OCI-LY3 (cell line): ENCODE results near the gene MKLN1.

Experiments used
- H2AFZ ChIP-seq: fragments of 200-600, 300-600 bp; shearing (Covaris generic); 2 replicates; pipeline ENCODE4 v1.6.0; 2014; ENCODE audit warnings: antibody characterized with exemption, low read depth, low read length
- H3K27ac ChIP-seq: fragments of 200-600, 300-600 bp; sonication (generic); 2 replicates; pipeline ENCODE4 v1.5.1; 2014; ENCODE audit warnings: mild to moderate bottlenecking, low read length, moderate library complexity, mixed read lengths
- H3K27me3 ChIP-seq: fragments of 200-600, 300-600 bp; sonication (generic); 2 replicates; pipeline ENCODE4 v1.6.1; 2014; ENCODE audit warnings: low read depth, low read length, mixed read lengths
- H3K36me3 ChIP-seq: fragments of 200-600, 300-600 bp; sonication (generic); replicated peaks from 2 replicates; pipeline ENCODE3; 2014; ENCODE audit warnings: low read depth, low read length, mixed read lengths
- H3K4me1 ChIP-seq: fragments of 300-600, 200-600 bp; sonication (generic); 2 replicates; pipeline ENCODE4 v1.6.1; 2014; ENCODE audit warnings: low read length, mixed read lengths
- H3K4me2 ChIP-seq: fragments of 200-600, 300-600 bp; sonication (generic); 2 replicates; pipeline ENCODE4 v1.6.1; 2014; ENCODE audit warnings: low read length, mixed read lengths
- H3K4me3 ChIP-seq: fragments of 300-600, 200-600 bp; sonication (generic); 2 replicates; pipeline ENCODE4 v1.5.1; 2014; ENCODE audit warnings: antibody characterized with exemption, mild to moderate bottlenecking, low read length, moderate library complexity
- H3K79me2 ChIP-seq: fragments of 300-600, 200-600 bp; shearing (Covaris generic); 2 replicates; pipeline ENCODE4 v1.6.1; 2014; ENCODE audit warnings: mild to moderate bottlenecking, low read length, mixed read lengths
- H3K9ac ChIP-seq: fragments of 300-600, 200-600 bp; shearing (Covaris generic); 2 replicates; pipeline ENCODE4 v1.6.0; 2014; ENCODE audit warnings: mild to moderate bottlenecking, low read length, moderate library complexity
- H3K9me3 ChIP-seq: fragments of 200-600, 300-600 bp; shearing (Covaris generic); 2 replicates; pipeline ENCODE4 v1.6.1; 2014; ENCODE audit warnings: low read length, mixed read lengths; ENCODE audit not compliant: insufficient read depth
- H4K20me1 ChIP-seq: fragments of 200-600, 300-600 bp; sonication (generic); 2 replicates; pipeline ENCODE4 v1.6.1; 2016; ENCODE audit warnings: low read length, mixed read lengths; ENCODE audit not compliant: insufficient read depth
- CTCF ChIP-seq: fragments of 200-600, 300-600 bp; sonication (generic); IDR thresholded peaks from 2 replicates; pipeline ENCODE4 v1.5.1; 2014; ENCODE audit warnings: antibody characterized with exemption, low read length, low read depth
- EZH2phosphoT487 ChIP-seq: fragments of 200-600 bp; shearing (Covaris generic); IDR thresholded peaks from 2 replicates; pipeline ENCODE4 v1.6.1; 2018; ENCODE audit warnings: antibody characterized with exemption, mixed run types, low read depth

Gene MKLN1

GRCh38 chr7:131505636-131506557, 178.2 kb downstream of the MKLN1 start:
- peaks cover 9% of the 10 kb centered on the region for H3K4me1 ChIP-seq
- no peaks in the 10 kb centered on the region for H3K27me3 ChIP-seq
- H3K4me2 ChIP-seq, result no peak overlapping the region
- TF ChIP-seq CTCF (no peak), EZH2phosphoT487 (no peak)
- no peaks in the 10 kb centered on the region for H4K20me1 ChIP-seq
- H2AFZ ChIP-seq, result no peak overlapping the region
- no peaks in the 10 kb centered on the region for H3K36me3 ChIP-seq
- H3K79me2 ChIP-seq, result no peaks in the 10 kb centered on the region
- H3K9me3 ChIP-seq, result no peaks in the 10 kb centered on the region
- H3K27ac ChIP-seq, result no peak overlapping the region
- H3K4me3 ChIP-seq, result no peak overlapping the region
- H3K9ac ChIP-seq, result no peak overlapping the region

GRCh38 chr7:131506597-131506996, 178.9 kb downstream of the MKLN1 start:
- TF ChIP-seq EZH2phosphoT487 (no peak), CTCF (no peak)
- no peak overlapping the region for H3K4me3 ChIP-seq
- H3K9ac ChIP-seq, result no peak overlapping the region
- H3K27me3 ChIP-seq, result no peaks in the 10 kb centered on the region
- no peaks in the 10 kb centered on the region for H3K79me2 ChIP-seq
- H3K4me2 ChIP-seq, result no peak overlapping the region
- H2AFZ ChIP-seq, result no peak overlapping the region
- no peak overlapping the region for H3K27ac ChIP-seq
- no peaks in the 10 kb centered on the region for H3K9me3 ChIP-seq
- no peaks in the 10 kb centered on the region for H3K36me3 ChIP-seq
- H3K4me1 ChIP-seq, result peaks cover 9% of the 10 kb centered on the region
- no peaks in the 10 kb centered on the region for H4K20me1 ChIP-seq

- H3K4me2 ChIP-seq, result peak overlapping the region; percentile 64
- H3K79me2 ChIP-seq, result no peaks in the 10 kb centered on the region
- TF ChIP-seq CTCF (peak; percentile 85), EZH2phosphoT487 (no peak)
- no peak overlapping the region for H3K27ac ChIP-seq
- peak overlapping the region; percentile 41 for H3K4me3 ChIP-seq
- H3K27me3 ChIP-seq, result no peaks in the 10 kb centered on the region
- no peaks in the 10 kb centered on the region for H3K36me3 ChIP-seq
- no peak overlapping the region for H3K9ac ChIP-seq
- no peaks in the 10 kb centered on the region for H3K9me3 ChIP-seq
- no peaks in the 10 kb centered on the region for H4K20me1 ChIP-seq
- H2AFZ ChIP-seq, result no peak overlapping the region
- H3K4me1 ChIP-seq, result peaks cover 9% of the 10 kb centered on the region
These were observed 180.1 kb downstream of the MKLN1 start for GRCh38 chr7:131507592-131508331.
